NB4 (cell line): ENCODE measurements around the gene PPFIBP2.

Source experiments
- CTCF ChIP-seq: IDR thresholded peaks from one replicate; pipeline ENCODE4 v1.5.1; 2012; ENCODE audit warnings: low read depth, low read length
- POLR2A ChIP-seq: IDR thresholded peaks from 2 replicates; pipeline ENCODE4 v1.6.1; 2011; ENCODE audit warnings: mild to moderate bottlenecking; ENCODE audit not compliant: insufficient read length; ENCODE audit errors: extremely low read depth

- TF ChIP-seq CTCF (no peak), POLR2A (no peak)
These were observed 15.6 kb upstream of the PPFIBP2 start for GRCh38 chr11:7498193-7498592.
